H9 (cell line): ENCODE measurements around the gene SOBP. TPM values are rescaled to one million over a fixed set of nuclear protein-coding genes. Genes with fewer than 3 reads are reported as not detected.
"Not testable (repeated sequence)": the region's sequence is repeated elsewhere in the genome, so short reads cannot be mapped to it uniquely, and the experiment has no call there.

ENCODE experiments used
- DNase-seq: peaks from one replicate; pipeline ENCODE4 v3.0.0-alpha.2; 2017
- H2AFZ ChIP-seq: one replicate; pipeline ENCODE4 v1.6.1; 2013; ENCODE audit warnings: mild to moderate bottlenecking, low read length, control low read depth, moderate library complexity
- H2AK5ac ChIP-seq: 2 replicates; pipeline ENCODE4 v1.6.1; 2013; ENCODE audit warnings: low read length, control low read depth, mixed read lengths; ENCODE audit not compliant: insufficient read length
- H2BK120ac ChIP-seq: one replicate; pipeline ENCODE4 v1.6.1; 2013; ENCODE audit warnings: low read depth, mild to moderate bottlenecking, low read length, control low read depth, inconsistent platforms; ENCODE audit not compliant: poor library complexity, severe bottlenecking
- H2BK12ac ChIP-seq: 2 replicates; pipeline ENCODE4 v1.6.1; 2013; ENCODE audit warnings: low read length, control low read depth, mixed read lengths, low read depth; ENCODE audit not compliant: insufficient read length
- H2BK15ac ChIP-seq: 2 replicates; pipeline ENCODE4 v1.6.1; 2013; ENCODE audit warnings: low read depth, low read length, control low read depth
- H2BK20ac ChIP-seq: one replicate; pipeline ENCODE4 v1.6.1; 2013; ENCODE audit warnings: low read depth, mild to moderate bottlenecking, low read length, control low read depth, inconsistent platforms; ENCODE audit not compliant: poor library complexity, severe bottlenecking
- H2BK5ac ChIP-seq: 2 replicates; pipeline ENCODE4 v1.6.1; 2013; ENCODE audit warnings: low read length, control low read depth, mixed read lengths; ENCODE audit not compliant: insufficient read length
- H3K14ac ChIP-seq: 2 replicates; pipeline ENCODE4 v1.6.1; 2013; ENCODE audit warnings: low read length, control low read depth; ENCODE audit not compliant: insufficient read depth
- H3K18ac ChIP-seq: 2 replicates; pipeline ENCODE4 v1.6.1; 2013; ENCODE audit warnings: low read depth, mild to moderate bottlenecking, mixed read lengths, low read length, control low read depth; ENCODE audit not compliant: insufficient read length
- H3K23ac ChIP-seq: 2 replicates; pipeline ENCODE4 v1.6.1; 2013; ENCODE audit warnings: low read length, control low read depth, mixed read lengths, low read depth; ENCODE audit not compliant: insufficient read length
- H3K23me2 ChIP-seq: 2 replicates; pipeline ENCODE4 v1.6.1; 2013; ENCODE audit warnings: low read depth, mild to moderate bottlenecking, mixed read lengths, low read length, control low read depth; ENCODE audit not compliant: insufficient read length, poor library complexity, severe bottlenecking
- H3K27ac ChIP-seq: 2 replicates; pipeline ENCODE4 v1.5.1; 2013; ENCODE audit warnings: low read length, control low read depth, mixed read lengths, low read depth; ENCODE audit not compliant: insufficient read length
- H3K27me3 ChIP-seq: 2 replicates; pipeline ENCODE4 v1.6.1; 2013; ENCODE audit warnings: low read length, control low read depth, inconsistent platforms; ENCODE audit not compliant: insufficient read depth
- H3K4ac ChIP-seq: 2 replicates; pipeline ENCODE4 v1.6.1; 2013; ENCODE audit warnings: low read depth, mild to moderate bottlenecking, control low read depth, inconsistent platforms, low read length, moderate library complexity
- H3K4me1 ChIP-seq: 2 replicates; pipeline ENCODE4 v1.6.1; 2013; ENCODE audit warnings: low read length, control low read depth, inconsistent platforms; ENCODE audit not compliant: insufficient read depth
- H3K4me2 ChIP-seq: 2 replicates; pipeline ENCODE4 v1.6.1; 2013; ENCODE audit warnings: low read length, control low read depth, mixed read lengths; ENCODE audit not compliant: insufficient read length, insufficient read depth
- H3K56ac ChIP-seq: 2 replicates; pipeline ENCODE4 v1.6.1; 2013; ENCODE audit warnings: low read depth, mild to moderate bottlenecking, mixed read lengths, low read length, control low read depth; ENCODE audit not compliant: insufficient read length
- H3K79me1 ChIP-seq: 2 replicates; pipeline ENCODE4 v1.6.1; 2013; ENCODE audit warnings: low read depth, mild to moderate bottlenecking, moderate library complexity, low read length, control low read depth, inconsistent platforms; ENCODE audit not compliant: insufficient read depth, poor library complexity, severe bottlenecking
- H3K79me2 ChIP-seq: 2 replicates; pipeline ENCODE4 v1.6.1; 2013; ENCODE audit warnings: low read length, control low read depth, inconsistent platforms; ENCODE audit not compliant: insufficient read depth
- H3K9ac ChIP-seq: 2 replicates; pipeline ENCODE4 v1.6.1; 2013; ENCODE audit warnings: low read length, control low read depth, mixed read lengths; ENCODE audit not compliant: insufficient read length; ENCODE audit errors: extremely low read depth
- H3K9me3 ChIP-seq: one replicate; pipeline ENCODE4 v1.6.1; 2013; ENCODE audit warnings: low read depth, low read length, inconsistent platforms; ENCODE audit not compliant: control insufficient read depth
- H3T11ph ChIP-seq: one replicate; pipeline ENCODE4 v1.6.1; 2013; ENCODE audit warnings: mild to moderate bottlenecking, low read length, control low read depth, inconsistent platforms
- H4K20me1 ChIP-seq: one replicate; pipeline ENCODE4 v1.6.1; 2013; ENCODE audit not compliant: control insufficient read depth, insufficient read length, insufficient read depth
- H4K5ac ChIP-seq: 2 replicates; pipeline ENCODE4 v1.6.1; 2013; ENCODE audit warnings: low read depth, mild to moderate bottlenecking, mixed read lengths, low read length, control low read depth; ENCODE audit not compliant: insufficient read length
- H4K8ac ChIP-seq: replicated peaks from 2 replicates; pipeline ENCODE4 v1.6.1; 2013; ENCODE audit warnings: low read length, control low read depth, mixed read lengths, low read depth; ENCODE audit not compliant: insufficient read length
- H4K91ac ChIP-seq: 2 replicates; pipeline ENCODE4 v1.6.1; 2013; ENCODE audit warnings: low read depth, mild to moderate bottlenecking, moderate library complexity, mixed read lengths, low read length, control low read depth; ENCODE audit not compliant: insufficient read length
- H3K27ac Mint-ChIP-seq, 3 experiments: 2 replicates in 2 of 3; 3 replicates in 1 of 3; pipeline ENCODE4 v1.8.0; 2020 to 2021; ENCODE audit warnings: mixed read lengths in 3 of 3, mild to moderate bottlenecking in 1 of 3, moderate library complexity in 1 of 3
- H3K27me3 Mint-ChIP-seq: 2 replicates; pipeline ENCODE4 v1.8.0; 2021; ENCODE audit warnings: low read depth, mild to moderate bottlenecking, moderate library complexity, mixed read lengths
- H3K36me3 Mint-ChIP-seq, 3 experiments: 2 replicates in 2 of 3; 3 replicates in 1 of 3; pipeline ENCODE4 v1.8.0; 2020 to 2021; ENCODE audit warnings: low read depth in 3 of 3, mixed read lengths in 3 of 3; ENCODE audit not compliant: insufficient read depth in 1 of 3
- H3K4me1 Mint-ChIP-seq, 2 experiments: 2 replicates each; pipeline ENCODE4 v1.8.0; 2020; ENCODE audit warnings: mixed read lengths in 2 of 2
- H3K4me3 Mint-ChIP-seq, 2 experiments: 2 replicates in 1 of 2; 3 replicates in 1 of 2; pipeline ENCODE4 v1.8.0; 2020 to 2021; ENCODE audit warnings: mild to moderate bottlenecking in 2 of 2, mixed read lengths in 2 of 2, moderate library complexity in 1 of 2
- H3K9me3 Mint-ChIP-seq, 2 experiments: 2 replicates in 1 of 2; 3 replicates in 1 of 2; pipeline ENCODE4 v1.8.0; 2020; ENCODE audit warnings: mild to moderate bottlenecking in 2 of 2, mixed read lengths in 2 of 2, moderate library complexity in 1 of 2
- WGBS: extraction: QIAGEN DNeasy Blood & Tissue Kit; methylation state at CpG from one replicate; pipeline ENCODE4 v1.1.7; 2013; ENCODE audit warnings: missing lambda C conversion rate, low lambda C conversion rate, mixed read lengths; ENCODE audit not compliant: insufficient read length; ENCODE audit errors: extremely low coverage; 5-methylcytosine and 5-hydroxymethylcytosine counted together
- total RNA-seq: library from RNA; stranded (reverse); gene quantifications from 2 replicates; pipeline ENCODE4 v1.2.1, GENCODE V29; 2021

The SOBP gene
- total RNA-seq, 1 experiment from 2014 or later: 4.3 TPM

- not testable (repeated sequence) for H2BK12ac ChIP-seq, H3K4me2 ChIP-seq, H2AK5ac ChIP-seq, H3K4me1 ChIP-seq, H3K4me1 Mint-ChIP-seq, H3K4ac ChIP-seq, H3K27ac ChIP-seq, H3K27me3 Mint-ChIP-seq, H2BK120ac ChIP-seq, H3K9me3 Mint-ChIP-seq, H2BK20ac ChIP-seq, H3K9me3 ChIP-seq, H4K8ac ChIP-seq, H3K18ac ChIP-seq, H3K23me2 ChIP-seq, H3K23ac ChIP-seq, H3K4me3 Mint-ChIP-seq, H3T11ph ChIP-seq, H2BK5ac ChIP-seq, H2AFZ ChIP-seq, H4K20me1 ChIP-seq, H4K5ac ChIP-seq, H3K27ac Mint-ChIP-seq, H4K91ac ChIP-seq, H3K56ac ChIP-seq, H3K9ac ChIP-seq, DNase-seq, H3K79me2 ChIP-seq, H3K79me1 ChIP-seq, H3K27me3 ChIP-seq, H3K14ac ChIP-seq, H2BK15ac ChIP-seq
- peaks cover 3 to 16% (median 3%) of the 10 kb centered on the region in 3 experiments; a peak in 5 of 7 replicates for H3K36me3 Mint-ChIP-seq
- no CpG with 5 or more reads among the region's 2 CpGs for WGBS
Observed at GRCh38 chr6:107520706-107521105, 30.8 kb downstream of the SOBP start.
